Measurements from ENCODE around the gene DYNC1LI2.

DNA sequence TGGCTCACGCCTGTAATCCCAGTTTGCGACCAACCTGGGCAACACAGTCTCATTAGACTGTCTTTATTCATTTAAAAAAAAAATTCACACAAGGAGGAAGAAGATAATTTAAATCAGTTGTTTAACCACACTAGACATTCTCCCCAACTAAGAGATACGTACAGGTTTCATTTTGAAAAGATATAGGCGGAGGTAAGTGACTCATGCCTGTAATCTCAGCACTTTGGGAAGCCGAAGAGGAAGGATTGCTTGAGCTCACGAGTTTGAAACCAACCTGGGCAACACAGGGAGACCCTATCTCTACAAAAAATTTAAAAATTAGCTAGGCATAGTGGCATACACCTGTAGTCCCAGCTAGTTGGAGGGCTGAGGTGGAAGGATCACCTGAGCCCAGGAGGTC is 60.2 kb downstream of the DYNC1LI2 start:
- TF ChIP-seq YY1 (tag by site-specific recombination; IDR thresholded peaks at IDR 0.05) (no peak), ZNF510 (tag by site-specific recombination; IDR thresholded peaks at IDR 0.05; ENCODE audit: insufficient replicate concordance) (no peak), HOXA7 (CRISPR knock-in tag; IDR thresholded peaks at IDR 0.05; ENCODE audit: borderline replicate concordance) (no peak), CTCF (tag by site-specific recombination; IDR thresholded peaks at IDR 0.05) (no peak)

Data from HEK293 (cell line).